NCI-H1048 (cell line): Measurements from ENCODE around the gene SLC34A1.
"Not testable (repeated sequence)": the region's sequence is repeated elsewhere in the genome, so short reads cannot be mapped to it uniquely, and the experiment has no call there.

ENCODE experiments used
- DNase-seq: peaks from one replicate; lab custom pipeline; 2025; lab: John Stamatoyannopoulos, UW

Gene SLC34A1, protein sequence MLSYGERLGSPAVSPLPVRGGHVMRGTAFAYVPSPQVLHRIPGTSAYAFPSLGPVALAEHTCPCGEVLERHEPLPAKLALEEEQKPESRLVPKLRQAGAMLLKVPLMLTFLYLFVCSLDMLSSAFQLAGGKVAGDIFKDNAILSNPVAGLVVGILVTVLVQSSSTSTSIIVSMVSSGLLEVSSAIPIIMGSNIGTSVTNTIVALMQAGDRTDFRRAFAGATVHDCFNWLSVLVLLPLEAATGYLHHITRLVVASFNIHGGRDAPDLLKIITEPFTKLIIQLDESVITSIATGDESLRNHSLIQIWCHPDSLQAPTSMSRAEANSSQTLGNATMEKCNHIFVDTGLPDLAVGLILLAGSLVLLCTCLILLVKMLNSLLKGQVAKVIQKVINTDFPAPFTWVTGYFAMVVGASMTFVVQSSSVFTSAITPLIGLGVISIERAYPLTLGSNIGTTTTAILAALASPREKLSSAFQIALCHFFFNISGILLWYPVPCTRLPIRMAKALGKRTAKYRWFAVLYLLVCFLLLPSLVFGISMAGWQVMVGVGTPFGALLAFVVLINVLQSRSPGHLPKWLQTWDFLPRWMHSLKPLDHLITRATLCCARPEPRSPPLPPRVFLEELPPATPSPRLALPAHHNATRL

DNA sequence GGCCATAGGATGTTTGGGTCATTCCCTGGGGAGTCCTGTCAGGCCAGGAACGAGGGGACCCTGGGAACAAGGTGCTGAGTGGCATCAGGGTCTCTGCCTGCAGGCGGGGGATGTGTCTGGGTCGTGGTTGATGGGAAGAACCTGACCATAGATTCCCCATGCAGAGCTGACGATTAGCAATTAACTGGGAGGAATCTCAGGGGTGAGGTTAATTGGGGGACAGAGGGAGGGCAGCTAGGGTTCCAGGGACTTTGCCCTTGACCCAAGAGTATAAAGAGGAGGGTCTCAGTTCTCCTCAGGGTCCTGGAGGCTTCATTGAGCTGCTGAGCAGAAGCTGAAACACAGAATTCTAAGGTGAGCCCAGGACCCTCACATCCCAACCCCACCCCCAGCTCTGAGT is at the start of gene SLC34A1:
TSS of gene SLC34A1 (plus strand) at position 301 of the 400 bp plus-strand sequence. CDS start 1,308 bp downstream, outside the sequence.
- no peak for DNase-seq

DNA sequence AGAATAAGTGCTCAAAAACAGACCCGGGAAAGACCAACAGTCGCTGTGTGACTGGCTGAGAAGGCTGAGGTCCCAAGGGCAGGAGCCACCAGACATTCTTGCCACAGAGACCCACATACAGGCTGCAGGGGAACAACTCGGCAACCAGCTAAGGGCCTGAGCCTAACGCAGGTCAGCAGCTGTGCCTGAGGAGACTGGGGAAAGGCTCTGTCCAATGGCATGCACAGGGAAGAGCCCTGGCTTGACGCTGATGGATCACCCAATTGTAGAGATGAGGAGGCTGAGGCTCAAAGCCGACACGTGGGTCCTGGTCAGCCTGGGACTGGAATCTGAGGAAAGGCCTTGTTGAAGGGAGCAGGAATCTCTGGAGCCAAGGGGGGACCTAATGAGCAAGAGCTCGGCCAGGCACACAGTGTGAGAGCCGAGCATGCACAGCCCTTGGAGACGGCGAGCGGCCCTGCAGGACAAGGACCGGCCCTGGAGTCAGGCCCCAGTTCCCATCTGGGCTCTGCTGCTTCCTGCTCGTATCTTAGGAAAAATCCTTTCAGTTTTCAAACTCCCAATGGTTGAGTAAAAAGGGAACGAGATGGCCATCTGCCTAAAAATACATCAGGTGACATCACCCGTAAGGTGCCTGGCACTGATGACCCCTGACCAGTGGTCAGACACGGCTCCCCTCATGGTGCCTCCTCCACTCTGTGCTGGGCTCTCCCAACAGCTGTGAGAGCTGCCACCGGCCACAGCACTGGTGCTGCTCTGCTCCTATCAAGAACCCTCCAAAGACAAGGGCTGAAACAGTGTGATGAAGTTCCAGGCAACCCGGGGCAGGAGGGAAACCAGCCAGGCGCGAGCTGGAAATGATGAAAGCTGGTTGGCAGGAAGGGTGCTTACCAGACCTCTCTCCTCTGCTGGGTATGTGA is 49.2 kb upstream of the SLC34A1 start:
- DNase-seq = no peak

DNA sequence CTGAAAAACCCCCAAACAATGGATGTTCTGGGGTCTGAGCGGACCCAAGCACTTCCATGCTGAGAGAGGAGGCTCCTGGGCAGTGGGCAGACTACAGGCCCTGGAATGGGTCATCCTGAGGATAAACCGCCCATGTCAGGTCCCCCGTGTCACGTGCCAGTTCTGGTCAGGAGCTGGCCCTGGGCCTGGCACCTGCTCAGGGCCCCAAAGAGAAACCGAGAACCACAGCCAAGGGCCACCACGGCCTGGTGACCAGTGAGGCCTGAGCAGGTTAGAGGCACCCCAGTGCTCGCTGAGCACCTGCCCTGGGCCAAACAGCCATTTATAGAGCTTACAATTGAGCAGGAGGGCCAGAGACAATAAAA is 48.6 kb upstream of the SLC34A1 start:
- DNase-seq = no peak

DNA sequence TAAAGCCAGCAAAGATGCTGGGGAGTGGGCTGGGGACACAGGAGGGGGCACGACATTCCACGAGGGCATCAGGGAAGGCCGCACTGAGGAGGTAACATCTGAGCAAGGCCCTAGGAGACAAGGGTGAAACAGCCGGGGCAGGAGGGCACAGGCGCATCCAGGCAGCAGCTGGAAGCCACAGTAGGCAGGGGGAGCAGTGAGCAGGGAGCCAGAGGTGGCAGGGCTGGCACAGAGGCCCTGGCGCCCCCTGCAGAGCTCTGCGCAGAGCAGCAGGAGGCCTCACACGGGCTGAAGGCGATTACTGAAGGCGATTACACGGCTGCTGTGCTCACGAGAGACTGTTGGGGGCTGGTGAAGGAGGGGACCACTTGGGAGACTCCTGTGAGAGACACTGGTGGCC is 48.1 kb upstream of the SLC34A1 start:
- no peak for DNase-seq

DNA sequence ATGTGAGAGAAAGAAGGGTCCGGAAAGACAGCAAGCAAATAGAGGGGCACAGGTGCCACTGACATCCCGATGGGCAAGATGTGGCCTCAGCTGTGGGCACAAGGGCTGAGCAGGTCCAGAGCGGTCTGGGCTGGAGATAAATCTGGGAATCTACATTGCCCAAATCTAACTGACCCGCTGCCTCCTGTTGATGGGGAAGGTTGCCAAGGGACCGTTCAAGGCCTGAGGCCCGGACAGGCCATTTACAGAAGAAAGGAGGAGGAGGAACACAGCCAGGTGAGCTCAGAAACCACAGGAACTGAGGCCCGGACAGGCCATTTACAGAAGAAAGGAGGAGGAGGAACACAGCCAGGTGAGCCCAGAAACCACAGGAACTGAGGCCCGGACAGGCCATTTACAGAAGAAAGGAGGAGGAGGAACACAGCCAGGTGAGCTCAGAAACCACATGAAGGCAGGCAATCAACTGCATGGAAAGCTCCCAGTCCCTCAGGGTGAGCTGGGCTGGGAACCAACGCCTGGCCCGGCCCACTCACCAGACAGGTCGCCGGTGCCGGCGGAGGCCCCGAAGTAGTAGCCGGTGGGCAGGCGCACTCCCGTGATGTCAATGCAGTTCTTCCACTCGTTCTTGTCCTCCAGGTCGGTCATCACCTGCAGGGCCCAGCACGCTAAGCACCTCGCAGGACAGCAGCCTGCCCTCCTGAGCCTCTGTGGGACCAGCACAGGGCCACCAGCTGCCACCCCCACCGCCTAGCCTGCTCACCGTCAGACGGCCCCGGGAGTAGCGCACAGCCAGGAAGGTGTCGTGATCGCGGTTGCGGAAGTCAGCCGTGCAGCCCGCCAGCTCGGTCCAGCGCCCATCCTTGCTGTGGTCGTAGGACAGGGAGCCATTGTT is 47.4 kb upstream of the SLC34A1 start:
- DNase-seq = no peak

DNA sequence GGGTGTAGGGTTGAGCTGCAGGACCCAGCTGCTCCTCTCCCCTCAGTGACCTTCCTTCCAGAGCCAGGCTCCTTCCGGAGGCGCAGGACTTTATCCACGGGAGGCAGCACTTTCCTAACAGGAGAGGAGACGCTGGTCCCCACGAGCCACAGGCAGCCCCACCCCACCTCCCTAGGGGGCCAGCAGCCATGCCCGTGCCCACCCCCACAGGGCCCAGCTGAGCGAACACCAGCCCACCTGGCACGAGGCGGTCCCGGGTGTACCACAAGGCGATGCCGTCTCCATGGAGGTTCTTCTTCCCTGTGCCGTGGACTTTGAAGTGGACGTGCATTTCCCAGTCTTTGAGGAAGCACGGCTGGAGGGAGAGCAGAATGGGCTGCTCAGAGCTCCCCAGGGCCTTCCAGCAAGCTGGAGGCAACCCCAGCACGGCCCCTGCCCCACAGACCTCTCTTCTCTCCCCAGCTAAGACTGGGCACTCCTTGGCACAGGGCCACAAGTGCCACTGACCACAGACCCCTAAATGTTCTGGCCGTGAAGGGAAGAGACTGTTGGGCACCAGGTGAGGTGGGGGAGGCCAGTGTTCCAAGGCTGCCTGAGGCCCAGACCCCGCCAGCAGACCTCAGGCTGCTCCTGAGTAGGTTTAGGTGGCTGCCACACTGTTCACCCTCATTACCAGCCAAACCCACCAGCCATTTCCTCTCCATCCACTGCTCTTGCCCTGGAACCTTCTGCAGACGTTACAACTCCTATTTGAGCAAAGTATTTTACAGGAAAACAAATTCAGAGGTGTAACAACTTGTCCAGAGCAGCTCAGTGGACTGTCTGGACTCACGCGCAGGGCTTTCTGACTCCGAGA is 45.8 kb upstream of the SLC34A1 start:
- no peak for DNase-seq

DNA sequence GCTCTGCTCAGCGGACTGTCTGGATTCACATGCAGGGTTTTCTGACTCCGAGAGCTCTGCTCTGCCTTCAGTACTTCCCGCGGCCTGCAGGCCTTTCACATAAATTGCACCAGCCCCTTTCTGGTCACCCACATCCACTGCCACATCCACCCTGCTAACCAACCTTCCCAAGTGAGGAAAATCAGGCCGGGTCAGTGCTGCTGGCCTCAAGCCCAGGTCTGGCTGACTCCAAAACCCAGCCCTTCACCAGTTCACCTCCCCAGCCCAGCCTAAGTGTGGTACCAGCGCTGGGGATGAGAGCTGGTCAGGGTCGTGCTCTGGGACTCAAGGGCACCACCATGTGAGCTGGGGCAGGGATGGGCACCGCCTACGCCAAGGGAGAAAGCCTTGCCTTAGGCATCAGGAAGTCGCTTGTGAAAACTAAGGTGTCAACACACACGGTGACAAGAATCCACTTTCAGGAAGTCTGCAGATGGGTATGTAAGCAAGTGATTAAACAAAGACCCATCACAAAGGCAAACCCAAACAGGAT is 45.1 kb upstream of the SLC34A1 start:
- no peak for DNase-seq

DNA sequence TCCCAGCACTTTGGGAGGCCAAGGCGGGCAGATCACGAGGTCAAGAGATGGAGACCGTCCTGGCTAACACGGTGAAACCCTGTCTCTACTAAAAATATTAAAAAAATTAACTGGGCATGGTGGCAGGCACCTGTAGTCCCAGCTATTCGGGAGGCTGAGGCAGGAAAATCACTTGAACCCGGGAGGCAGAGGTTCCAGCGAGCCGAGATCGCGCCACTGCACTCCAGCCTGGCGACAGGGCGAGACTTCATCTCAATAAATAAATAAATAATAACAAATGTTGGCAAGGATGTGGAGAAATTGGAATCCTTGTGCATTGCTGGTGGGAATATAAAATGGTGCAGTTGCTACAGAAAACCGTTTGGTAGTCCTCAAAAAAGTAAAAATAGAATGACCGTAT is 41.2 kb upstream of the SLC34A1 start:
- DNase-seq = not testable (repeated sequence)

DNA sequence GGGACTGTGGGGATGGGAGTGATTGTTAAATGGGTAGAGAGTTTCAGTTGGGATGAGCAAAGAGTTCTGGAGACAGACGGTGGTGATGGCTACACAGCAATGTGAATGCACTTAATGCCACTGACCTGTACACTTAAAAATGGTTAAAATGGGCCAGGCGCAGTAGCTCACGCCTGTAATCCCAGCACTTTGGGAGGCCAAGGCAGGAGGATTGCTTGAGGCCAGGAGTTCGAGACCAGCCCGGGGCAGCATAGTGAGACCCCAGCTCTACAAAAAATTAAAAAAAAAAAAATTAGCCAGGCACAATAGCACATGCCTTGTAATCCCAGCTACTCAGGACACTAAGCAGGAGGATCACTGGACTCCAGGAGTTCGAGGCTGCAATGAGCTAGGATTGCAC is 40.5 kb upstream of the SLC34A1 start:
- no peak for DNase-seq

DNA sequence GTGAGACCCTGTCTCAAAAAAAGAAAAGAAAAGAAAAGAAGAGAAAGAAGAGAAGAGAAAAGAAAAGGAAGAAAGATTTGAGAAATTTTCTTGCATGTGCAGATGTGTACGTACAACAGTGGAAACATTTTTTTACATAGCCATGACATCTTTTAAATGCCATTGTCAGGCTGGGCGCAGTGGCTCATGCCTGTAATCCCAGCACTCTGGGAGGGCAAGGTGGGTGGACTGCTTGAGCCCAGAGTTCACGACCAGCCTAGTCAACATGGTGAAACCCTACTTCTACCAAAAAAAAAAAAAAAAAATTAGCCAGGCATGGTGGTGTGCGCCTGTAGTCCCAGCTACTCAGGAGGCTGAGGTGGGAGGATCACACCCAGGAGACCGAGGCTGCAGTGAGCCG is 39.3 kb upstream of the SLC34A1 start:
- no peak for DNase-seq

DNA sequence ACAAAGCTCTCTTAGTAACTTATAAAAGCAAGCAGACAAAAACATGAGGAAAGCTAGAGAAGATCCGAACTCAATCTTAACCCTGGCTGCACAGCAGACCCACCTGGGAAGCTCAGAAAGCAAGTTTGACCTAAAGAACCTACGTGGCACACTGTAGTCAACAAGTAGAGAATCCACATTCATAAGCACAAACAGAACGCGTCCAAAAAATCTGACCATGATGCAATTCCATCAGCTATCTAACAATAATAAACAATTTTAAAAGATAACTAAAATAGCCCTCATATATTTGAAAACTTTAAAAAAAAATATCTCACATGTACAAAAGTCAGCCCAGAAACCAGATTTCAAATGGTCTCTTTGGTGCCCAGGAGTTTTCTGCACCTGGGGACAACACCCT is 37.4 kb upstream of the SLC34A1 start:
- DNase-seq = no peak

DNA sequence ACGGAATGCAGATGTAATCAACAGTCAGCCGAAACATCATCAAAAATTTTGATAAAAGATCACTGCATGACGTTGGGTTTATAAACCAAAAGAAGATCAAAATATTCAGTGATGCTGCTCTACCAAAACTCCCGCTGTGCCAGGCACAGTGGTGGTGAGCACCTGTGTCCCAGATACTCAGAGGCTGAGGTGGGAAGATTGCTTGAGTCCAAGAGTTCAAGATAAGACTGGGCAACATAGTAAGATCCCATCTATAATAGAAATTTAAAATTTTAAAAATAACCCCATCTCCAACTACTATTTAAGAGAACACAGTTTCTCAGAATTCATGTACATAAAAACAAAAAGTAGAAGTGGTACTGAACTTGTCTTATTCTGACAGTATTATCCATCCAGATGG is 36.5 kb upstream of the SLC34A1 start:
- no peak for DNase-seq

DNA sequence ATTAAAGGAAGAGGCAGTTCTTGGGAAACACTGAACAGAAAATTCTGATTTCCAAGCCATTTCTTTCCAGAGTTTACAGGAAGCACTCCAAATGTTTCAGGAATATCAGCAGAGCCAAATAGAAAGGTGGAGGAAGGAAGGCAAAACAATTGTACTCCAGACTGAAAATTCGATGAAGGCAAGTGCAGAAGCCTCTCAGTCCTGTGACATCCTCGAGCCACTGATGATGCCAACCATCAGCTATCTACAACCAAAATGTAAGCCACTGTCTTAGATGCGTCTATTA is 34.9 kb upstream of the SLC34A1 start:
- DNase-seq = no peak

DNA sequence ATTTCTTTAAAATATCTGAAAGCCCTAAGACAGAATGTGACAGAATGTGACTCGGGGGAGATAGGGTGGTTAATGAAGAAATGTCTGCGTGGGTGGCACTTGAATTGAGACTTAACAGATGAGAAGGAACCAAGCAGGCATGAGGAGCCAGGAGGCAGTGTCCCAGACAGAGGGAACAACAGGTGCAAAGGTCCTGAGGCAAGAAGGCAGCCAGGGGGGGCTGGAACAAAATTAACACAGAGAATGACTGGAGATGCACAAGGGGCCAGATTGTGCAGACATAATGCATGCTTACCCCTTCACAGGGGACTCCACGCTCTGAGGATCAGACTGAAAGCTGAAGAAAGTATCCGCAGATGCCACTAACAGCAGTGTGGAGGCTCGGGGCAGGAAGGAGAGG is 34.5 kb upstream of the SLC34A1 start:
- DNase-seq = no peak

DNA sequence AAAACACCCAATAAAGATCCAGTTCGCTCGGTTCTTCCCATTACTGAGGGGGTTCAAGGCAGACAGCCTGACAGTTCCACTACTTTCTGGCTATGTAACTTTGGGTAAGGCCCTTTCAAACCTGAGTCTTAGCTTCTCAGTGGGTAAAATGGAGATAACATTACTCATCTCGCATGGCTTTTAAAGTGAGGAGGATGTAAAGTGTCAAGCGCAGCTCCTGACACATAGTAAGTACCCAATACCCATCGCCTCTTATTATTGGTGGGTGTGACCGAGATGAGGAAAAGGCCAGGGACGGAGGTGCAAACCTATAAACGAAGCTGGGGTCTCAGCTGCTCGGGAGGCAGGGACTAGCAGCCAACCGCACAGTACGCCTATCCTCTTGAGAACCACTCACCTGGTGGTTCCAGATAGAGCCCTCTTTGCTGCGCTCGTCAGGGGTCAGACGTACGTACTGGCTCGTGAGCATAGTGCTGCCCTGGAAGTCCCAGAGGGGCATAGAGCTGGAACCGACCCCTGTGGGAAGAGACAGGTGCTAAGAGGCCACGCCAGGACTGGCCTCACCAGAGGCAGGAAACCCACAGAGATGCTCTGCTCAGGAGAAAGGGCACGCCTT is 33.4 kb upstream of the SLC34A1 start:
- DNase-seq = no peak

DNA sequence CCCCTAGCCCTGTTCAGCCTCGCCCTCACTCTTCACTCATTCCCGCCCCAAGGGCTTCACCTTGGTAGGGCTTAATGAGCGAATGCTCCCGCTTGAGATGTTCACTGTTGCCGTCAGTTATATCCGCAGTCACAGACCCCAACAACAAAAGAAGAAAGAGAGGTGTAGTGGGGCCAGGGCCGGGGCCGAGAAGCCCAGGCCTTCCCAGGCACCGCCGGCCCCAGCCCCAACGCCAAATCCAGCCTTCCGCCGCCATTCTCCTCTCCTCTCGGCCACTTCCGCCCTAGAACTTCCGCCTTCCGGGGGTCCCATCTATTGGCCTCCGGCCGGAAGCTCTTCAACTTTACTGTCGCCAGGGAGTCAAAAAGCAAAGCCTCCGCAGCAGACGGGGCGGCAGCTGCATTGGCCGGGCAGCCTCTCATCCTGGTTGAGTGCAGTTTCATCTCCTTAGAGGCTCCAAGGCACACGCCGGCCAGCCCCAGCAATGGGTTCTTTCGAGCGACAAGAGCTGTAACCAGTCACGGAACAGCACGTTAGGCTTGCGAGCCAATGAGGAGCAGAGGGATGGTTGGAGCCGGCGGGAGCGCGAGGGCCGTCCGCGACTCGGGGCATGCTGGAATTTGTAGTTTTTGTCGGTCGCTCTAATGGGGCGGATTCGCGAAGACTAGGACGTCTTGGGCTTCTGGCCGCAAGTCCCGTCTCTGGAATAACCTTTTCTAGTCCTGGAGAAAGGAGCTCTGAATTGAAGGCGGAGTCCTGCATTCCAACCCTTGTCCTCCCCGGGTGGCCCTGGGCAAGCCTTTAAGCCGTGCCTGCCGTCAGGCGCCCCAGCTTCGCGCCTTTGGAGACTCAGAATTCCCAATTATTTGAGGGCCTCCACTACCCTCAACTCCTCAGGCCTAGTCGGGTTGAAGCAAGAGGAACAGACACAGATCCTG is 32.6 kb upstream of the SLC34A1 start, which contains the start of gene LMAN2:
TSS of gene LMAN2 (minus strand) at position 277 of the 938 bp plus-strand sequence. CDS start at position 256, 21 bp downstream.
- peak; percentile 85 for DNase-seq

DNA sequence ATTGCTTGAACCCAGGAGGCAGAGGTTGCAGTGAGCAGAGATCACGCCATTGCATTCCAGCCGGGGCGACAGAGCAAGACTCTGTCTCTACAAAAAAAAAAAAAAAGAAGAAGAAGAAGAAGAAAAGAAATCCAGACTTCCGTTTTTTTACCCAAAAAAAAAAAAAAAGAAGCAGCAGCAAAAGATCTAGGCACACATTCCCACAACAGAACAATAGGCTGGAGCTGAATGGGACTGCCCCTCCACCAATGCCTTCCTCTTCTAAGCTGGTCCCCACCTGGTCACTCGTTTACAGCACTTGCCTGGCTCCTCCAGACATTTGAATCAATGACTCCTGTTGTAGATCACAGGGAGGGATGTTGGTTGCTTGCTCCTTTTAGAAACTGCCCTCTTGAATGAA is 31.1 kb upstream of the SLC34A1 start:
- DNase-seq = no peak

DNA sequence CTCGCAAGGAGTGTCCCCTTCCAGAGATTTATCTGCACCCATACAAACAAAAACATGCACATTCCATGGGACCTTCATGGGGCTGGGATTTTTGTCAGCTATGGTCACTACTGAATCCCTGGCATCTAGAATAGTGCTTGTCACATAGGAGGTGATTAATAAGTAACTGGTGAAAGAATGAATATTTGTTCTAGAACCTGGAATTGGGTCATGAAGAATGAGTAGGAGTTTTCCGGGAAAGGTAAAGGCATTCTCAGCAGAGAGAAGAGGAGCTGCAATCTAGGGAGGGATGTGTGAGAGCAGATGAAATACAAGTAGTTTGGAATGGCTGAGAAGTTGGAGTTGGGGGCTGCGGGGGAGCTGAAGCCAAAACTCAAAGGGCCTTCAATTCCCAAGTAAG is 30.0 kb upstream of the SLC34A1 start:
- no peak for DNase-seq

DNA sequence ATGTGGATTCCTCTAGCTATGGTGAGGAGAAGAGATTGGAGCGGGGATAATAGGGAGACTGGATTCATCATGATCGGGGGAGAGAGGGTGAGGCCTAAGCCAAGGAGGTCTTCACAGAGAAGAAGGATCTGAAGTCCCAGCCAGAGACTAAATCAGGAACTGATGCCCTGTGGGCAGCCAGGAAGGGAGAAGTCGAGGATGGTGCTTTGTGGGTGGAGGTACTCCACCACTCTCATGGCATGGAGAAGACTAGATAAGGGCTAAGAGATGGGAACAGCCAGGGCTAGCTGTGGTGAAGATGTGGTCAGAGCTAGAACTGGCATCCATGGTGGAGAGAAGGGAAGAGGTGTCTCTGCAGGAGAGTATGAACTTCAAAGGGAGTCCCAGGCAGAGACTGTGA is 29.5 kb upstream of the SLC34A1 start:
- DNase-seq = no peak
